Activated CD8-positive, alpha-beta T cell treated with anti-CD3 and anti-CD28 coated beads, Interleukin-2, amount 10 ng/mL, durations not matched to agents 7 days and 5 days (primary cell): ENCODE data around the gene SLC15A2. TPM values are rescaled to one million over a fixed set of nuclear protein-coding genes. Genes with fewer than 3 reads are reported as not detected.
"Not testable (repeated sequence)": the region's sequence is repeated elsewhere in the genome, so short reads cannot be mapped to it uniquely, and the experiment has no call there.

ENCODE experiments used
- ATAC-seq: fragments of 150-1000 bp; cut with Tn5 transposase; one replicate; pipeline ENCODE4 v1.10.0; 2021; ENCODE audit warnings: moderate library complexity
- CTCF ChIA-PET: fragments of 350-600 bp; sonication (Branson Sonifier 250); formaldehyde crosslinking; loops from one replicate; lab custom pipeline; 2021; ENCODE audit warnings: antibody characterized with exemption; lab: Charles Lee
- POLR2A ChIA-PET: fragments of 350-600 bp; sonication (Branson Sonifier 250); formaldehyde crosslinking; loops from one replicate; lab custom pipeline; 2021; ENCODE audit warnings: antibody characterized with exemption; lab: Charles Lee
- DNase-seq: peaks from one replicate; pipeline ENCODE4 v3.0.0-alpha.2; 2020
- H3K27ac Mint-ChIP-seq: one replicate; pipeline ENCODE4 v1.8.0; 2021; ENCODE audit warnings: mild to moderate bottlenecking, mixed read lengths
- H3K27me3 Mint-ChIP-seq: one replicate; pipeline ENCODE4 v1.8.0; 2021; ENCODE audit warnings: low read depth, mixed read lengths
- H3K36me3 Mint-ChIP-seq: one replicate; pipeline ENCODE4 v1.8.0; 2021; ENCODE audit warnings: low read depth, mixed read lengths
- H3K4me1 Mint-ChIP-seq: one replicate; pipeline ENCODE4 v1.8.0; 2021; ENCODE audit warnings: low read depth, mixed read lengths
- H3K4me3 Mint-ChIP-seq: one replicate; pipeline ENCODE4 v1.8.0; 2021; ENCODE audit warnings: mild to moderate bottlenecking, mixed read lengths
- H3K9me3 Mint-ChIP-seq: one replicate; pipeline ENCODE4 v1.8.0; 2022; ENCODE audit warnings: mixed read lengths; ENCODE audit not compliant: insufficient read depth
- total RNA-seq, 2 experiments: library from RNA; stranded (reverse); gene quantifications; one replicate each; pipeline ENCODE4 v1.2.3, GENCODE V29; 2021

SLC15A2 gene
- total RNA-seq, 2 experiments from 2014 or later, result 1.9 to 3.9 TPM

GRCh38 chr3:121938141-121938855 is 44.1 kb downstream of the SLC15A2 start:
- CTCF ChIA-PET, H3K4me1 Mint-ChIP-seq, H3K9me3 Mint-ChIP-seq, DNase-seq, H3K27me3 Mint-ChIP-seq, H3K4me3 Mint-ChIP-seq, H3K27ac Mint-ChIP-seq, ATAC-seq, POLR2A ChIA-PET: not testable (repeated sequence)
- peaks cover 13% of the 10 kb centered on the region for H3K36me3 Mint-ChIP-seq

GRCh38 chr3:121941592-121941991 is 47.4 kb downstream of the SLC15A2 start:
- ATAC-seq (no peak), DNase-seq (no peak)
- H3K4me3 Mint-ChIP-seq, result no peak overlapping the region
- CTCF ChIA-PET, result no interaction called here
- POLR2A ChIA-PET, result no interaction called here
- H3K9me3 Mint-ChIP-seq, result no peaks in the 10 kb centered on the region
- no peaks in the 10 kb centered on the region for H3K27me3 Mint-ChIP-seq
- peaks cover 11% of the 10 kb centered on the region for H3K36me3 Mint-ChIP-seq
- H3K27ac Mint-ChIP-seq, result no peak overlapping the region
- no peaks in the 10 kb centered on the region for H3K4me1 Mint-ChIP-seq

- H3K27me3 Mint-ChIP-seq, result no peaks in the 10 kb centered on the region
- no peak overlapping the region for H3K4me3 Mint-ChIP-seq
Observed at GRCh38 chr3:121942116-121942786, 48.0 kb downstream of the SLC15A2 start.

GRCh38 chr3:121943431-121943830 is 49.2 kb downstream of the SLC15A2 start:
- Mint-ChIP-seq H3K27me3 (no peaks in the 10 kb centered on the region), H3K4me3 (no peak overlapping the region), H3K36me3 (peaks cover 11% of the 10 kb centered on the region), H3K27ac (no peak overlapping the region), H3K9me3 (no peaks in the 10 kb centered on the region), H3K4me1 (no peaks in the 10 kb centered on the region)
- ATAC-seq (no peak), DNase-seq (no peak)
- ChIA-PET CTCF (no interaction called here), POLR2A (no interaction called here)

More at GRCh38 chr3:121942116-121942786, 48.0 kb downstream of the SLC15A2 start:
- no peak for ATAC-seq
- ChIA-PET POLR2A (no interaction called here), CTCF (no interaction called here)
- Mint-ChIP-seq H3K27ac (no peak overlapping the region), H3K4me1 (no peaks in the 10 kb centered on the region), H3K36me3 (peaks cover 11% of the 10 kb centered on the region), H3K9me3 (no peaks in the 10 kb centered on the region)
- DNase-seq, result no peak

GRCh38 chr3:121948641-121949040 is 54.4 kb downstream of the SLC15A2 start:
- ATAC-seq (no peak), DNase-seq (no peak)
- CTCF ChIA-PET, result interaction anchor here (1.1 kb wide), 1 partner anchor 9 kb away, joined by 3 read pairs; no protein-coding TSS in a partner anchor

GRCh38 chr3:121951291-121951919 is 57.2 kb downstream of the SLC15A2 start:
- no peaks in the 10 kb centered on the region for H3K4me1 Mint-ChIP-seq
- H3K27ac Mint-ChIP-seq, result no peak overlapping the region
- no peak overlapping the region for H3K4me3 Mint-ChIP-seq
- H3K36me3 Mint-ChIP-seq, result peaks cover 13% of the 10 kb centered on the region
- no peaks in the 10 kb centered on the region for H3K27me3 Mint-ChIP-seq
- peaks cover 14% of the 10 kb centered on the region for H3K9me3 Mint-ChIP-seq
- DNase-seq (no peak), ATAC-seq (no peak)
- POLR2A ChIA-PET, result no interaction called here
- CTCF ChIA-PET, result no interaction called here

More at GRCh38 chr3:121948641-121949040, 54.4 kb downstream of the SLC15A2 start:
- POLR2A ChIA-PET, result no interaction called here
- H3K9me3 Mint-ChIP-seq, result peaks cover 10% of the 10 kb centered on the region
- H3K36me3 Mint-ChIP-seq, result peaks cover 8% of the 10 kb centered on the region
- H3K27ac Mint-ChIP-seq, result no peak overlapping the region
- H3K4me1 Mint-ChIP-seq, result no peaks in the 10 kb centered on the region
- H3K4me3 Mint-ChIP-seq, result no peak overlapping the region
- H3K27me3 Mint-ChIP-seq, result no peaks in the 10 kb centered on the region

GRCh38 chr3:121956363-121956762 is 62.2 kb downstream of the SLC15A2 start:
- ATAC-seq (no peak), DNase-seq (no peak)
- Mint-ChIP-seq H3K9me3 (peaks cover 19% of the 10 kb centered on the region), H3K36me3 (peaks cover 11% of the 10 kb centered on the region), H3K27me3 (peaks cover 2% of the 10 kb centered on the region), H3K27ac (no peak overlapping the region), H3K4me1 (no peaks in the 10 kb centered on the region), H3K4me3 (no peak overlapping the region)
- ChIA-PET POLR2A (no interaction called here), CTCF (no interaction called here)

GRCh38 chr3:121957674-121958415 is 63.6 kb downstream of the SLC15A2 start:
- Mint-ChIP-seq H3K36me3 (peaks cover 8% of the 10 kb centered on the region), H3K4me3 (no peak overlapping the region), H3K9me3 (peaks cover 8% of the 10 kb centered on the region), H3K4me1 (no peaks in the 10 kb centered on the region), H3K27ac (no peak overlapping the region), H3K27me3 (peaks cover 2% of the 10 kb centered on the region)
- ATAC-seq, result no peak
- ChIA-PET POLR2A (no interaction called here), CTCF (no interaction called here)
- DNase-seq, result no peak

- no peak for ATAC-seq
- no peak for DNase-seq
- POLR2A ChIA-PET, result no interaction called here
Observed at GRCh38 chr3:121958801-121959200, 64.6 kb downstream of the SLC15A2 start.

GRCh38 chr3:121961283-121961682 is 67.1 kb downstream of the SLC15A2 start:
- CTCF ChIA-PET, result no interaction called here
- DNase-seq (no peak), ATAC-seq (no peak)
- H3K27ac Mint-ChIP-seq, result no peak overlapping the region
- H3K4me1 Mint-ChIP-seq, result no peaks in the 10 kb centered on the region
- H3K9me3 Mint-ChIP-seq, result peaks cover 5% of the 10 kb centered on the region
- POLR2A ChIA-PET, result no interaction called here
- no peak overlapping the region for H3K4me3 Mint-ChIP-seq
- peaks cover 22% of the 10 kb centered on the region for H3K27me3 Mint-ChIP-seq
- H3K36me3 Mint-ChIP-seq, result peaks cover 3% of the 10 kb centered on the region

More at GRCh38 chr3:121958801-121959200, 64.6 kb downstream of the SLC15A2 start:
- Mint-ChIP-seq H3K36me3 (peaks cover 8% of the 10 kb centered on the region), H3K9me3 (peaks cover 8% of the 10 kb centered on the region), H3K4me3 (no peak overlapping the region), H3K27ac (no peak overlapping the region), H3K27me3 (peaks cover 2% of the 10 kb centered on the region), H3K4me1 (no peaks in the 10 kb centered on the region)
- CTCF ChIA-PET, result no interaction called here

GRCh38 chr3:121962443-121962842 is 68.2 kb downstream of the SLC15A2 start:
- DNase-seq (no peak), ATAC-seq (no peak)
- Mint-ChIP-seq H3K4me1 (no peaks in the 10 kb centered on the region), H3K27ac (no peak overlapping the region), H3K27me3 (peaks cover 30% of the 10 kb centered on the region), H3K4me3 (no peak overlapping the region), H3K36me3 (peaks cover 3% of the 10 kb centered on the region), H3K9me3 (peaks cover 5% of the 10 kb centered on the region)
- POLR2A ChIA-PET, result no interaction called here
- CTCF ChIA-PET, result no interaction called here
